Lung (tissue), 12 donors: ENCODE results near the gene APBB2. TPM values are rescaled to one million over a fixed set of nuclear protein-coding genes. Genes with fewer than 3 reads are reported as not detected.
"Not testable (repeated sequence)": the region's sequence is repeated elsewhere in the genome, so short reads cannot be mapped to it uniquely, and the experiment has no call there.

Experiments
- ATAC-seq: fragments of 200-7000 bp; cut with Tn5 transposase; one replicate; pipeline ENCODE4 v1.9.1; 2020; ENCODE audit warnings: moderate number of reproducible peaks; ENCODE audit not compliant: insufficient read depth, low FRiP score
- DNase-seq, 3 donors: peaks; one replicate each; pipeline ENCODE4 v3.0.0-alpha.2; 2013 to 2017
- H3K27ac ChIP-seq, 2 donors: one replicate each; pipeline ENCODE4 v1.5.1; 2013; ENCODE audit warnings: mild to moderate bottlenecking in 2 of 2, moderate library complexity in 2 of 2, control low read depth in 1 of 2, inconsistent platforms in 1 of 2, low read depth in 1 of 2, low read length in 1 of 2
- H3K27me3 ChIP-seq, 3 donors: one replicate each; pipeline ENCODE4 v1.5.1; 2013; ENCODE audit warnings: low read length in 2 of 3; ENCODE audit not compliant: control insufficient read depth in 3 of 3, insufficient read depth in 3 of 3
- H3K36me3 ChIP-seq, 4 donors: one replicate each; pipeline ENCODE4 v1.5.1; 2013; ENCODE audit warnings: low read length in 4 of 4, mild to moderate bottlenecking in 1 of 4, moderate library complexity in 1 of 4; ENCODE audit not compliant: control insufficient read depth in 4 of 4, insufficient read depth in 4 of 4
- H3K4me1 ChIP-seq, 5 donors: one replicate each; pipeline ENCODE4 v1.5.1; 2013; ENCODE audit warnings: low read length in 5 of 5, mild to moderate bottlenecking in 2 of 5, moderate library complexity in 1 of 5; ENCODE audit not compliant: control insufficient read depth in 5 of 5, insufficient read depth in 5 of 5
- H3K4me3 ChIP-seq: one replicate; pipeline ENCODE4 v1.5.1; 2013; ENCODE audit warnings: mild to moderate bottlenecking, control low read depth, moderate library complexity
- H3K9ac ChIP-seq, 2 donors: one replicate each; pipeline ENCODE4 v1.5.1; 2013; ENCODE audit warnings: low read length in 2 of 2, control low read depth in 1 of 2; ENCODE audit not compliant: insufficient read depth in 1 of 2
- H3K9me3 ChIP-seq, 4 donors: one replicate each; pipeline ENCODE4 v1.5.1; 2013; ENCODE audit warnings: low read length in 3 of 4, mild to moderate bottlenecking in 1 of 4, moderate library complexity in 1 of 4; ENCODE audit not compliant: control insufficient read depth in 4 of 4, insufficient read depth in 3 of 4
- CTCF ChIP-seq: IDR thresholded peaks from 2 replicates; pipeline ENCODE4 v1.5.1; 2012; ENCODE audit warnings: mild to moderate bottlenecking; ENCODE audit errors: control extremely low read depth, extremely low read depth
- WGBS, 2 donors: extraction: QIAGEN DNeasy Blood & Tissue Kit; methylation state at CpG; one replicate each; pipeline ENCODE4 v1.1.7; 2013; 5-methylcytosine and 5-hydroxymethylcytosine counted together
- polyA plus RNA-seq, 2 donors: library from polyadenylated mRNA; stranded (reverse); fragments of 200-250 nt; gene quantifications; one replicate each; pipeline ENCODE4 v1.2.1, GENCODE V29; 2013
- total RNA-seq, 2 donors: library from RNA; depleted of rRNA in 1 of 2; stranded (reverse); fragments of >200 nt in 1 of 2; gene quantifications; one replicate each; pipeline ENCODE4 v1.2.1, GENCODE V29; 2014 to 2021
- donor health status: control.
- donor health status: control.
- donor health status: Bipolar disorder and iron deficiency.
- donor health status: healthy.
- donor health status: DM: yes; HTN: yes; CAD: no.

Gene APBB2
- total and polyA plus RNA-seq, 4 donors, result 13.3 to 99.0 (median 40.4) TPM

- Histone ChIP-seq H3K4me1 (peaks cover 0 to 24% (median 10%) of the 10 kb centered on the region in 5 donors), H3K36me3 (no peaks in the 10 kb centered on the region), H3K4me3 (no peak overlapping the region), H3K27ac (no peak overlapping the region), H3K9me3 (no peaks in the 10 kb centered on the region), H3K9ac (no peak overlapping the region), H3K27me3 (no peaks in the 10 kb centered on the region)
- DNase-seq, result no peak
- TF ChIP-seq CTCF, result no peak
- 95 to 99% methylated on average over 4 of the region's 4 CpGs for WGBS, 2 donors
- ATAC-seq, result no peak
These were observed 66.0 kb downstream of the APBB2 start for GRCh38 chr4:41148292-41148691.

- not testable (repeated sequence) for DNase-seq, H3K36me3 ChIP-seq, H3K27me3 ChIP-seq, H3K9ac ChIP-seq, H3K9me3 ChIP-seq, H3K4me3 ChIP-seq, ATAC-seq
- H3K4me1 ChIP-seq, result peaks cover 0 to 31% (median 11%) of the 10 kb centered on the region in 5 donors
- 94 to 95% methylated on average over 3 of the region's 3 CpGs for WGBS, 2 donors
- peak overlapping the region in 1 of 2 donors; percentile 21 for H3K27ac ChIP-seq
These were observed 66.8 kb downstream of the APBB2 start for GRCh38 chr4:41147570-41147969.

- H3K27ac ChIP-seq, result peak overlapping the region; percentile 30 to 32
- no peaks in the 10 kb centered on the region for H3K27me3 ChIP-seq
- ATAC-seq, result peak; percentile 7
- TF ChIP-seq CTCF, result no peak
- DNase-seq, result peak; percentile 42 to 74 (median 68)
- WGBS, 2 donors, result 62 to 64% methylated on average over 14 of the region's 14 CpGs
- peak overlapping the region in 1 of 2 donors; percentile 50 for H3K9ac ChIP-seq
- no peak overlapping the region for H3K4me3 ChIP-seq
- H3K36me3 ChIP-seq, result peaks cover 0 to 2% (median 0%) of the 10 kb centered on the region in 4 donors
- H3K4me1 ChIP-seq, result peaks cover under 1 to 38% (median 11%) of the 10 kb centered on the region in 5 donors
- no peaks in the 10 kb centered on the region for H3K9me3 ChIP-seq
These were observed 67.4 kb downstream of the APBB2 start for GRCh38 chr4:41146716-41147506.

GRCh38 chr4:41146196-41146595 lies 68.1 kb downstream of the APBB2 start:
- DNase-seq, result no peak
- Histone ChIP-seq H3K4me1 (peaks cover 6 to 42% (median 11%) of the 10 kb centered on the region in 5 donors), H3K27me3 (no peaks in the 10 kb centered on the region), H3K36me3 (peaks cover 0 to 2% (median under 1%) of the 10 kb centered on the region in 4 donors), H3K27ac (peak overlapping the region in 1 of 2 donors; percentile 18), H3K9ac (peak overlapping the region in 1 of 2 donors; percentile 50), H3K9me3 (no peaks in the 10 kb centered on the region), H3K4me3 (no peak overlapping the region)
- whole genome bisulfite sequencing, 2 donors, result 86 to 91% methylated on average over 5 of the region's 5 CpGs
- no peak for ATAC-seq
- no peak for TF ChIP-seq CTCF
